Natural killer cell (primary cell): ENCODE data around the gene CSNK1G2. TPM values are rescaled to one million over a fixed set of nuclear protein-coding genes. Genes with fewer than 3 reads are reported as not detected.

Experiments used
- ATAC-seq, 3 donors: fragments of 150-1000 bp in 2 of 3; fragments of 200-7000 bp in 1 of 3; cut with Tn5 transposase; 1 replicate in 1 of 3; 2 replicates in 2 of 3; pipeline ENCODE4 v1.10.0; 2021; ENCODE audit warnings: mild to moderate bottlenecking in 2 of 3, moderate library complexity in 2 of 3
- DNase-seq, 2 donors: peaks; one replicate each; pipeline versions ENCODE4 v3.0.0 to v3.0.0-alpha.2; 2013 to 2021; ENCODE audit warnings: mixed read lengths in 1 of 2
- H3K27ac ChIP-seq: one replicate; pipeline ENCODE4 v1.5.1; 2013; ENCODE audit warnings: mild to moderate bottlenecking, low read length
- H3K27me3 ChIP-seq: one replicate; pipeline ENCODE4 v1.6.1; 2013; ENCODE audit warnings: low read length; ENCODE audit not compliant: control insufficient read depth, insufficient read depth
- H3K36me3 ChIP-seq: one replicate; pipeline ENCODE4 v1.6.1; 2013; ENCODE audit warnings: low read length; ENCODE audit not compliant: control insufficient read depth, insufficient read depth
- H3K4me1 ChIP-seq: one replicate; pipeline ENCODE4 v1.6.1; 2013; ENCODE audit warnings: low read length; ENCODE audit not compliant: control insufficient read depth, insufficient read depth
- H3K4me3 ChIP-seq: one replicate; pipeline ENCODE4 v1.5.1; 2013; ENCODE audit warnings: low read length
- H3K9me3 ChIP-seq: one replicate; pipeline ENCODE4 v1.6.1; 2013; ENCODE audit warnings: low read length; ENCODE audit not compliant: control insufficient read depth, insufficient read depth
- H3K27ac Mint-ChIP-seq, 2 donors: one replicate each; pipeline ENCODE4 v1.8.0; 2022; ENCODE audit warnings: mild to moderate bottlenecking in 2 of 2, mixed read lengths in 2 of 2, moderate library complexity in 1 of 2
- H3K27me3 Mint-ChIP-seq, 2 donors: one replicate each; pipeline ENCODE4 v1.8.0; 2022; ENCODE audit warnings: low read depth in 2 of 2, mixed read lengths in 2 of 2
- H3K36me3 Mint-ChIP-seq: one replicate; pipeline ENCODE4 v1.8.0; 2022; ENCODE audit warnings: mixed read lengths
- H3K4me1 Mint-ChIP-seq, 2 donors: one replicate each; pipeline ENCODE4 v1.8.0; 2022; ENCODE audit warnings: mixed read lengths in 2 of 2
- H3K4me3 Mint-ChIP-seq: one replicate; pipeline ENCODE4 v1.8.0; 2022; ENCODE audit warnings: mild to moderate bottlenecking, moderate library complexity, mixed read lengths
- H3K9me3 Mint-ChIP-seq, 2 donors: one replicate each; pipeline ENCODE4 v1.8.0; 2022; ENCODE audit warnings: mixed read lengths in 2 of 2
- CTCF ChIP-seq: fragments of 200-600 bp; IDR thresholded peaks from one replicate; pipeline ENCODE4 v1.8.0; 2022; ENCODE audit warnings: antibody characterized with exemption
- WGBS: methylation state at CpG from one replicate; pipeline ENCODE4 v1.1.7; 2013; ENCODE audit warnings: missing lambda C conversion rate; ENCODE audit not compliant: insufficient coverage; 5-methylcytosine and 5-hydroxymethylcytosine counted together
- intact Hi-C: fragments of 100-400 bp; cut with micrococcal nuclease; formaldehyde crosslinking; loops from one replicate; pipeline ENCODE4 v1.14.2; 2022
- total RNA-seq, 4 donors: library from RNA; stranded (reverse); fragments of 120-200 nt in 1 of 4; gene quantifications; one replicate each; pipeline versions ENCODE4 v1.2.3 to v1.2.4, GENCODE V29; 2013 to 2022

CSNK1G2 gene
- total RNA-seq, 3 donors from 2014 or later (not counting 1 experiment from before 2014, with no cell fraction given), result 138 to 143 (median 139) TPM

- intact Hi-C loops, result no loop called here
- no peaks in the 10 kb centered on the region for H3K27me3 ChIP-seq
- peaks cover 4 to 5% of the 10 kb centered on the region in 2 donors for H3K4me1 Mint-ChIP-seq
- H3K4me3 Mint-ChIP-seq, result no peak overlapping the region
- H3K27ac Mint-ChIP-seq, result no peak overlapping the region
- H3K9me3 ChIP-seq, result no peaks in the 10 kb centered on the region
- H3K9me3 Mint-ChIP-seq, result no peaks in the 10 kb centered on the region
- ATAC-seq (no peak), DNase-seq (no peak)
- no peaks in the 10 kb centered on the region for H3K36me3 Mint-ChIP-seq
- 73% methylated on average over 8 of the region's 9 CpGs for WGBS
- no peak overlapping the region for H3K4me3 ChIP-seq
- H3K27ac ChIP-seq, result no peak overlapping the region
- no peak for TF ChIP-seq CTCF
- peaks cover 9% of the 10 kb centered on the region for H3K4me1 ChIP-seq
- H3K36me3 ChIP-seq, result no peaks in the 10 kb centered on the region
- H3K27me3 Mint-ChIP-seq, result no peaks in the 10 kb centered on the region
These were observed 86.4 kb downstream of the CSNK1G2 start for GRCh38 chr19:2027361-2027760.

Other genes with a start within 250 kb of the CSNK1G2 start
- not detected for gene ONECUT3, start 187.7 kb upstream of the CSNK1G2 start, total RNA-seq
- 10 to 100 TPM in 2 of 3 donors, 1 to 10 TPM in 1; 5.3 to 11.5 (median 11.2) TPM for gene ATP8B3, start 128.9 kb upstream of the CSNK1G2 start, total RNA-seq
- gene REXO1, start 92.7 kb upstream of the CSNK1G2 start, total RNA-seq, result 10 to 100 TPM; 90.7 to 91.7 (median 91.5) TPM
- 10 to 100 TPM; 29.1 to 38.4 (median 34.8) TPM for gene KLF16, start 77.6 kb upstream of the CSNK1G2 start, total RNA-seq
- 100 to 1,000 TPM; 554 to 652 (median 608) TPM for gene ABHD17A, start 55.7 kb upstream of the CSNK1G2 start, total RNA-seq
- 10 to 100 TPM; 13.0 to 20.9 (median 13.1) TPM for gene ADAT3, start 35.8 kb upstream of the CSNK1G2 start, total RNA-seq
- gene SCAMP4, start 35.8 kb upstream of the CSNK1G2 start, total RNA-seq, result 10 to 100 TPM; 43.1 to 53.7 (median 46.9) TPM
- gene BTBD2, start 74.5 kb downstream of the CSNK1G2 start, total RNA-seq, result 10 to 100 TPM; 47.6 to 57.0 (median 53.4) TPM
- gene MKNK2, start 110.1 kb downstream of the CSNK1G2 start, total RNA-seq, result 100 to 1,000 TPM; 259 to 389 (median 322) TPM
- gene MOB3A, start 155.2 kb downstream of the CSNK1G2 start, total RNA-seq, result 100 to 1,000 TPM; 239 to 314 (median 246) TPM
- 1 to 10 TPM; 3.3 to 7.6 (median 7.1) TPM for gene IZUMO4, start 155.7 kb downstream of the CSNK1G2 start, total RNA-seq
- 10 to 100 TPM; 74.6 to 93.1 (median 87.5) TPM for gene AP3D1, start 210.4 kb downstream of the CSNK1G2 start, total RNA-seq
- 10 to 100 TPM; 42.5 to 62.1 (median 54.3) TPM for gene DOT1L, start 222.8 kb downstream of the CSNK1G2 start, total RNA-seq